Endothelial cell (in vitro differentiated cells): ENCODE results near the gene ZNF791. TPM values are rescaled to one million over a fixed set of nuclear protein-coding genes. Genes with fewer than 3 reads are reported as not detected.
A peak's percentile ranks its signal among the peaks of the same experiment; 100 is the strongest.

Source experiments
- DNase-seq: peaks from one replicate; pipeline ENCODE4 v3.0.0; 2021; ENCODE audit warnings: low spot score
- H3K27ac Mint-ChIP-seq: one replicate; pipeline ENCODE4 v1.8.0; 2021; ENCODE audit warnings: mixed read lengths, inconsistent platforms; ENCODE audit not compliant: unreplicated experiment
- H3K27me3 Mint-ChIP-seq: one replicate; pipeline ENCODE4 v1.8.0; 2021; ENCODE audit warnings: mild to moderate bottlenecking, moderate library complexity, mixed read lengths, inconsistent platforms; ENCODE audit not compliant: unreplicated experiment
- H3K36me3 Mint-ChIP-seq: one replicate; pipeline ENCODE4 v1.8.0; 2021; ENCODE audit warnings: mild to moderate bottlenecking, low read depth, mixed read lengths, inconsistent platforms; ENCODE audit not compliant: unreplicated experiment
- H3K4me1 Mint-ChIP-seq: one replicate; pipeline ENCODE4 v1.8.0; 2021; ENCODE audit warnings: mild to moderate bottlenecking, mixed read lengths, inconsistent platforms; ENCODE audit not compliant: unreplicated experiment
- H3K4me3 Mint-ChIP-seq: one replicate; pipeline ENCODE4 v1.8.0; 2021; ENCODE audit warnings: mild to moderate bottlenecking, mixed read lengths, inconsistent platforms; ENCODE audit not compliant: unreplicated experiment
- H3K9me3 Mint-ChIP-seq: one replicate; pipeline ENCODE4 v1.8.0; 2021; ENCODE audit warnings: mixed read lengths, inconsistent platforms; ENCODE audit not compliant: unreplicated experiment
- total RNA-seq: library from RNA; stranded (reverse); fragmentation: NEBNext Ultra II Directional; extraction: Animal tissue kit (Norgen Biotek cat#: 25700); gene quantifications from one replicate; pipeline ENCODE4 v1.2.1, GENCODE V29; 2021; ENCODE audit not compliant: unreplicated experiment
- TF ChIP-seq, protein P1 (sequence below): fragments of 200-600 bp; sonication (generic); IDR thresholded peaks from one replicate; pipeline ENCODE4 v1.5.0; 2021; ENCODE audit warnings: antibody characterized with exemption; ENCODE audit not compliant: unreplicated experiment

ZNF791 gene
- total RNA-seq, 1 donor from 2014 or later: 29.3 TPM

DNA sequence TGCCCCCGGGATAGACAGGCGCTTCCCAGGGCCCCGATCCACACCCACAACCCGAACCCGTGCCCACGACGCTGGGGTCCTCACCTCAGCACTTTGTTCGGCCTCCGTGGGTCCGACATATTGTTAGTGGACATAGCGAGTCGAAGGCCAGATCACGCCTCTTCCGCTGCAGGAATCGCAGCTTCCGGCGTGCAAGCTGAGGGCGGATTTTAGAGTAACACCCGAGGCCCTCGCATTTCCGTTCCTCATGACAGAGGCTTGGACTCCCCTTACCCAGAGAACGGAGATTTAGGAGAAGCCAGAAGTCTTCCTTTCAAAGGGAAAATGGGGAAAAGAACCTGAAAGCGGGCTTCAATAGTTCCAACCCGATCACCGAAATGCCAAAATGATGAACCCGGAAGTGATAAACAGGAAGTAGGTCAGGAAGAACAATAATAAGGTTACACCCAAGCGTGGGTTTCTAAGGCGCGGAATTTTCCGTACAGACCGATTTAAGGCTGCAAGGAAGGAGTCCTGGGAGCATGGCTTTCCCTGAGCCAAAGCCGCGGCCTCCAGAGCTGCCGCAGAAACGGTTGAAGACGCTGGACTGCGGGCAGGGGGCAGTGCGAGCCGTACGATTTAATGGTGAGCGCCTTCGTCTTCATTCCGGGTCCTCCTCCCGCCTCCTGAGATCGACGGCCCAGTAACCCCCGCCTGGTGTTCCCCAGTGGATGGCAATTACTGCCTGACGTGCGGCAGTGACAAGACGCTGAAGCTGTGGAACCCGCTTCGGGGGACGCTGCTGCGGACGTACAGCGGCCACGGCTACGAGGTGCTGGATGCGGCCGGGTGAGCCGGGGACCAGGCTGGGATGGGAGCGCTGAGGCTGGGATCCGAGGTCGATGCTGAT lies 58.8 kb downstream of the ZNF791 start:
- Mint-ChIP-seq H3K4me1 (peaks cover 42% of the 10 kb centered on the region), H3K9me3 (no peaks in the 10 kb centered on the region), H3K27me3 (peaks cover 26% of the 10 kb centered on the region), H3K27ac (peak overlapping the region; percentile 97), H3K36me3 (peaks cover 28% of the 10 kb centered on the region), H3K4me3 (peak overlapping the region; percentile 98)
- TF ChIP-seq, protein P1, sequence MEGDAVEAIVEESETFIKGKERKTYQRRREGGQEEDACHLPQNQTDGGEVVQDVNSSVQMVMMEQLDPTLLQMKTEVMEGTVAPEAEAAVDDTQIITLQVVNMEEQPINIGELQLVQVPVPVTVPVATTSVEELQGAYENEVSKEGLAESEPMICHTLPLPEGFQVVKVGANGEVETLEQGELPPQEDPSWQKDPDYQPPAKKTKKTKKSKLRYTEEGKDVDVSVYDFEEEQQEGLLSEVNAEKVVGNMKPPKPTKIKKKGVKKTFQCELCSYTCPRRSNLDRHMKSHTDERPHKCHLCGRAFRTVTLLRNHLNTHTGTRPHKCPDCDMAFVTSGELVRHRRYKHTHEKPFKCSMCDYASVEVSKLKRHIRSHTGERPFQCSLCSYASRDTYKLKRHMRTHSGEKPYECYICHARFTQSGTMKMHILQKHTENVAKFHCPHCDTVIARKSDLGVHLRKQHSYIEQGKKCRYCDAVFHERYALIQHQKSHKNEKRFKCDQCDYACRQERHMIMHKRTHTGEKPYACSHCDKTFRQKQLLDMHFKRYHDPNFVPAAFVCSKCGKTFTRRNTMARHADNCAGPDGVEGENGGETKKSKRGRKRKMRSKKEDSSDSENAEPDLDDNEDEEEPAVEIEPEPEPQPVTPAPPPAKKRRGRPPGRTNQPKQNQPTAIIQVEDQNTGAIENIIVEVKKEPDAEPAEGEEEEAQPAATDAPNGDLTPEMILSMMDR: no peak
- DNase-seq: peak; percentile 72

DNA sequence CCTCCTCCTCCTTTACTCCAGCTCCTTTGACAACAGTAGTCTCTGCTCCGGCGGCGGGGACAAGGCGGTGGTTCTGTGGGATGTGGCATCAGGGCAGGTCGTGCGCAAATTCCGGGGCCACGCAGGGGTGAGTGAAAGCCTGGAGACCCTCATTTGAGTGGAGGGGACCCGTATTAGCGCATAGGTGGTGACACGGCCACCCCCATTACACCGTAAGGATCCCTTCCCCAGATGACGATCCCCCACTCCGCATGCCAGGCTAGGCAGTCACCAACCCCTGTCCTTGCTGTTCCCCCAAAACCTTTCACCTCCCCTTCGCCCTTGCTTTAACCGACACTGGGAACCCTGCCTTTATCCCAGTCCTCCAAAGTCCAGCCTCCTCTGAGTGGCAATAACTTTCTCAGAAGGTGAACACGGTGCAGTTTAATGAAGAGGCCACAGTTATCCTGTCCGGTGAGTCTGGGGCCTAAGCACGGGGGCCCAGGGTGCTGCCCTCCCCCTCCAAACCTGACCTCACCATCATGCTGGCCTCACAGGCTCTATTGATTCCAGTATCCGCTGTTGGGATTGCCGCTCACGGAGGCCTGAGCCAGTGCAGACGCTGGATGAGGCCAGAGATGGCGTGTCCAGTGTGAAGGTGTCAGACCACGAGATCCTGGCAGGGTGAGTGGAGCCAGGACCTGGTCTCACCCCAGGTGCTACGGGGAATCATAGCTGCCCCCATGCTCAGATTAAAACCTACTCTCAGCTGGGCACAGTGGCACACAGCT lies 59.6 kb downstream of the ZNF791 start:
- Mint-ChIP-seq H3K4me1 (peaks cover 45% of the 10 kb centered on the region), H3K27ac (peak overlapping the region; percentile 97), H3K9me3 (no peaks in the 10 kb centered on the region), H3K36me3 (peaks cover 31% of the 10 kb centered on the region), H3K27me3 (peaks cover 29% of the 10 kb centered on the region), H3K4me3 (peak overlapping the region; percentile 98)
- DNase-seq: no peak
- TF ChIP-seq, protein P1: no peak

DNA sequence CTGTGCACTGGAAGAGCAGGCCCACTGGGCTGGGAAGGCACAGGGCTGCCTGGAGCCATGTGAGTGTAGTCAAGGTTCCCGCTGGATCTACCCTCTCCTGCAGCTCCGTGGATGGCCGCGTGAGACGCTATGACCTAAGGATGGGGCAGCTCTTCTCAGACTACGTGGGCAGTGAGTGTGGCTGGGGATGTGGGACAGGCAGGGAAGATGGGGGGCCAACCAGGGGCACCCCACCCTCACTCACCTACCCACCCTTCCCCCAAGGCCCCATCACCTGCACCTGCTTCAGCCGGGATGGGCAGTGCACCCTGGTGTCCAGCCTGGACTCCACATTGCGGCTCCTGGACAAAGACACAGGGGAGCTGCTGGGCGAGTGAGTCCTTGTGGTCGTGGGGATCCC lies 62.0 kb downstream of the ZNF791 start:
- DNase-seq: no peak
- Mint-ChIP-seq H3K27ac (no peak overlapping the region), H3K9me3 (no peaks in the 10 kb centered on the region), H3K27me3 (peaks cover 23% of the 10 kb centered on the region), H3K36me3 (peaks cover 35% of the 10 kb centered on the region), H3K4me1 (peaks cover 31% of the 10 kb centered on the region), H3K4me3 (no peak overlapping the region)
- TF ChIP-seq, protein P1: no peak

DNA sequence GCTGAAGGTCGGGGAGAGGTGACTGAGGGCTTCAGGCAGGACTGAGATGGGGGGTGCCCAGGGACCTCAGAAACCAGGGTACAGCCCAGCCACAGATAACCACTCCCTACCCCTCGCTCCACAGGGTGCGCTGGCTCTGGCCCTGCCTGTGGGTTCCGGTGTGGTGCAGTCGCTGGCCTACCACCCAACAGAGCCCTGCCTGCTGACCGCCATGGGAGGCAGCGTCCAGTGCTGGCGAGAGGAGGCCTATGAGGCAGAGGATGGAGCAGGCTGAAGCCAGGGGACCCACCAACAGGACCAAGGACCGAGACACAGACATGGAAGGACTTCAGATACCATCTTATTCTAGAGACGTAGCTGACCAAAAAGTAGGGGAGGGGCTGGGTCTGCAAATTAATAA lies 64.7 kb downstream of the ZNF791 start:
- H3K36me3 Mint-ChIP-seq: peaks cover 35% of the 10 kb centered on the region
- no peak overlapping the region for H3K4me3 Mint-ChIP-seq
- no peak overlapping the region for H3K27ac Mint-ChIP-seq
- H3K27me3 Mint-ChIP-seq: peaks cover 19% of the 10 kb centered on the region
- no peak for DNase-seq
- peaks cover 18% of the 10 kb centered on the region for H3K4me1 Mint-ChIP-seq
- H3K9me3 Mint-ChIP-seq: no peaks in the 10 kb centered on the region
- TF ChIP-seq, protein P1: no peak

DNA sequence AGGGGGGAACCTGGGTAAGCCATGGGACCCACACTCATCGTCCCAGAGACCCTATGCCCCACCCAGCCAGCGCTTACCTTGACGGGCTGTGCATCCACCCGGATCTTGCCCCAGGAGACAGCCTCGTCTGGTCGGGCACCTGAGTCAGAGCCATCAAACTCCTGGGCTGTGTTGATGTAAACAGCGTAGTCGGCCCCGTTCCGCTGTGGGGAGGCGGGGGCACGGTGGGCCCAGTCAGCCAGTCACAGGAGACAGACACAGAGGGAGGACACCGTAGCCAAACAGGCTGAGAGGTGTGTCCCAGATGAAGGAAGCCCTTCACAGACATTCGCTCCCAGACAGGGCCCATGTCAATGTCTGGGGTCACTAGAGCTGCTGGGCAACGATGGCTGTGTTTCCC lies 65.2 kb downstream of the ZNF791 start:
- no peaks in the 10 kb centered on the region for H3K9me3 Mint-ChIP-seq
- TF ChIP-seq, protein P1: no peak
- H3K27ac Mint-ChIP-seq: no peak overlapping the region
- peaks cover 36% of the 10 kb centered on the region for H3K36me3 Mint-ChIP-seq
- H3K4me3 Mint-ChIP-seq: no peak overlapping the region
- H3K27me3 Mint-ChIP-seq: peaks cover 20% of the 10 kb centered on the region
- peaks cover 16% of the 10 kb centered on the region for H3K4me1 Mint-ChIP-seq
- DNase-seq: no peak
